Skeletal muscle satellite cell (primary cell): ENCODE results near the gene STX19. TPM values are rescaled to one million over a fixed set of nuclear protein-coding genes. Genes with fewer than 3 reads are reported as not detected.

ENCODE experiments used
- H3K27me3 ChIP-seq: 2 replicates; pipeline ENCODE4 v1.7.0; 2013; ENCODE audit warnings: low read length; ENCODE audit not compliant: control insufficient read depth, insufficient read depth
- H3K36me3 ChIP-seq: 2 replicates; pipeline ENCODE4 v1.7.0; 2013; ENCODE audit warnings: mild to moderate bottlenecking, control low read depth, low read length; ENCODE audit not compliant: insufficient read depth
- H3K4me1 ChIP-seq: 2 replicates; pipeline ENCODE4 v1.7.0; 2013; ENCODE audit warnings: low read length; ENCODE audit not compliant: control insufficient read depth, insufficient read depth
- H3K4me2 ChIP-seq: 2 replicates; pipeline ENCODE4 v1.7.0; 2013; ENCODE audit warnings: mild to moderate bottlenecking, low read length
- H3K4me3 ChIP-seq: 2 replicates; pipeline ENCODE4 v1.7.0; 2013; ENCODE audit warnings: low read length
- H3K9ac ChIP-seq: 2 replicates; pipeline ENCODE4 v1.7.0; 2013; ENCODE audit warnings: mild to moderate bottlenecking, low read depth, low read length, moderate library complexity
- H3K9me3 ChIP-seq: replicated peaks from 2 replicates; pipeline ENCODE4 v1.7.0; 2013; ENCODE audit warnings: mild to moderate bottlenecking, control low read depth, low read length
- total RNA-seq: library from RNA; depleted of rRNA; stranded (reverse); fragments of >200 nt; gene quantifications from 2 replicates; pipeline ENCODE4 v1.2.3, GENCODE V29; 2012; rRNA removed

The STX19 gene
- not detected in 2 replicates for total RNA-seq

DNA sequence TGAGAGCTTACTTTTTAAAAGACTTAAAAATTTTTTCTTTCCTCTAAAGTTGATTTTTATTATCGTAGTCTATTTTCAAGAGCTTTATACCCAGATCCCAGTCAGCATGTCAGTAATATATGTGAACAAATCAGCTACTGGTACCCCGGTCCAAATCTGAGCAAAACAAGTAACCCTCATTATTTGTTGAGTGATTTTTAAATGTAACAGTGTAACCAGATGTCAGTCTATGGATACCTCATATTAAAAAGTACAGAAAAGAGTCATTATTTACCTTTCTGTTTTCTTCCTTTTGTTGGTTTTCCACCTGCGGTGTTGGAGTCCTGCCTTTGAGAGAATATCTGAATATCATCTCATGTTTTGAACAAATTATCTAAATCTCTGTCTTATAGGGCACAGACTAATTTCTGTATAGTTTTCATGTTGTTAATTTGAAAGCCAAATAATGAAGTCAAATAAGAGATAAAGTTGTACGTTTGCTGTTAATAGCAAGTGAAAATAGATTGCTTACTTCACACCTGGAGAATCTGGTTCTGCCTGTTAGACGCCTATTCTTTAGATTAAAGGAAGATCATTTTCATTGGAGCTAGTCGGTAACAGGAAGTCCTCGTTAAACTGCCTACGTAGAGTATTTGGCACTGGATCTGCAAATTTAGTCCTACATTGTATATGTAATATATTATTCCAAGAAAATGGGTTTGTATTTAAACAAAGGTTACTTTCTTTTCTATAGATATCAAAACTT is at the start of gene STX19:
STX19 (minus strand) TSS at position 505 of the 745 bp plus-strand sequence. CDS start 13,328 bp downstream, outside the sequence.
- Histone ChIP-seq H3K9me3 (no peaks in the 10 kb centered on the region), H3K27me3 (no peaks in the 10 kb centered on the region), H3K36me3 (no peaks in the 10 kb centered on the region), H3K4me2 (no peak within 1 kb of the TSS), H3K4me3 (no peak within 1 kb of the TSS), H3K4me1 (peaks cover 4% of the 10 kb centered on the region), H3K9ac (no peak within 1 kb of the TSS)

- Histone ChIP-seq H3K9ac (no peak overlapping the region), H3K4me3 (no peak overlapping the region), H3K9me3 (no peaks in the 10 kb centered on the region), H3K36me3 (peaks cover 8% of the 10 kb centered on the region), H3K4me1 (peaks cover 7% of the 10 kb centered on the region), H3K27me3 (no peaks in the 10 kb centered on the region), H3K4me2 (no peak overlapping the region)
Observed at GRCh38 chr3:94076055-94076454, 47.7 kb upstream of the STX19 start.

DNA sequence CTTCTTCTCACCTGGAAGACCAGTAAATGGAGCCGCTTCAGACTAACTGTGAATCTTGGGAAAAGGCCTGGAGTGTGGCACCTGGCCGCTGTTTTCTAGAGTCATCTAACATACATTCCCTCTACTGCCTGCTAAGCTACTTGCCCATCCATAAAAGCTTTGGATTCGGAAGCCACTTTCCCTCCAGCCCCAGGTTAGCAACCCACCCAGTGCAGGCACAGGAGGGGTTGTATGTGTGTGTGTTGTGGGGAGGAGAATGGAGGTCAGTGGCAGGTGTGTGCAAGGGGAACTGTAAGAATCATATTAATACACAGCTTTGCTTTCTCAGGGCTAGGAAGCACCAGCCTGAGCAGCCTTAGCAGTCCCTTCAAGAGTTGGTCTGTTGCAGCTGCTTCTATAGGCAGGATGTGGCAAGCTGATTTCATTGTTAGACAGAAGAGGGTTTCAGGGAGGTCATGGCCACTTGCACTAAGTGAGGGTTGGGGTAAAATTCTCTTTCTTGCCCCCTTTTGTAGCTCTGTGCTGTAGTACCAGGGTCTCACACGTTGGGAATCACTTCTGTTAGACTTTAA is 43.4 kb upstream of the STX19 start:
- H3K4me3 ChIP-seq = no peak overlapping the region
- H3K4me2 ChIP-seq = no peak overlapping the region
- H3K4me1 ChIP-seq = peaks cover 7% of the 10 kb centered on the region
- no peaks in the 10 kb centered on the region for H3K9me3 ChIP-seq
- H3K9ac ChIP-seq = no peak overlapping the region
- H3K36me3 ChIP-seq = peaks cover 13% of the 10 kb centered on the region
- no peaks in the 10 kb centered on the region for H3K27me3 ChIP-seq

DNA sequence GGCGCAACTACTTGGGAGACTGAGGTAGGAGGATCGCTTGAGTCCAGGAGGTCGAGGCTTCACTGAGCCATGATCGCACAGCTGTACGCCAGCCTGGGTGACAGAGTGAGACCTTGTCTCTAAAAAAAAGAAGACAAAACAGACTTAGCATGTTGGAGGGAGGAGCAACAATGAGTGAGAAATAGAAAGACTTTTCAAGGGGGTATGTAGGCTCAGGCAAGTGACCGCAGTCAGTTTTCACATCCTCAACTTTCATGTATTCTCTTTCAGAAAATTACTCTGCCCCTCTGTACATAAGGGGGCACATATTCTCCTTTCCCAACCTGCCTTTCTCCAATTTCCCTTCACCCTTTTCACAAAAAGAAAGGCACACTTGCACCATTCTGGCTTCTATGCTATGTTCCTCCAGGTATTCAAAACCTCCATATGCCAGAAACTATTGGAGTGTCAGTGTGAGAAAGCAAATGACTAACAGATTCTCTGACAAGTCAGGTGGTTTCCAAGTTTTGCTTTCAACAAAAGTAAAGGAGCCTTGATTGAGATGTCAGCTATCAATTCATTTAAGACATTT is 42.0 kb upstream of the STX19 start:
- no peaks in the 10 kb centered on the region for H3K9me3 ChIP-seq
- H3K9ac ChIP-seq = no peak overlapping the region
- H3K4me3 ChIP-seq = no peak overlapping the region
- no peak overlapping the region for H3K4me2 ChIP-seq
- H3K27me3 ChIP-seq = no peaks in the 10 kb centered on the region
- peaks cover 10% of the 10 kb centered on the region for H3K36me3 ChIP-seq
- H3K4me1 ChIP-seq = no peaks in the 10 kb centered on the region

- Histone ChIP-seq H3K4me3 (no peak overlapping the region), H3K36me3 (peaks cover 10% of the 10 kb centered on the region), H3K27me3 (no peaks in the 10 kb centered on the region), H3K4me2 (no peak overlapping the region), H3K9me3 (no peaks in the 10 kb centered on the region), H3K9ac (no peak overlapping the region), H3K4me1 (peaks cover 4% of the 10 kb centered on the region)
Observed at GRCh38 chr3:94069194-94069813, 40.9 kb upstream of the STX19 start.

- Histone ChIP-seq H3K27me3 (no peaks in the 10 kb centered on the region), H3K9me3 (no peaks in the 10 kb centered on the region), H3K36me3 (peaks cover 8% of the 10 kb centered on the region), H3K4me2 (no peak overlapping the region), H3K9ac (no peak overlapping the region), H3K4me3 (no peak overlapping the region), H3K4me1 (peaks cover 13% of the 10 kb centered on the region)
Observed at GRCh38 chr3:94066506-94067500, 38.4 kb upstream of the STX19 start.

DNA sequence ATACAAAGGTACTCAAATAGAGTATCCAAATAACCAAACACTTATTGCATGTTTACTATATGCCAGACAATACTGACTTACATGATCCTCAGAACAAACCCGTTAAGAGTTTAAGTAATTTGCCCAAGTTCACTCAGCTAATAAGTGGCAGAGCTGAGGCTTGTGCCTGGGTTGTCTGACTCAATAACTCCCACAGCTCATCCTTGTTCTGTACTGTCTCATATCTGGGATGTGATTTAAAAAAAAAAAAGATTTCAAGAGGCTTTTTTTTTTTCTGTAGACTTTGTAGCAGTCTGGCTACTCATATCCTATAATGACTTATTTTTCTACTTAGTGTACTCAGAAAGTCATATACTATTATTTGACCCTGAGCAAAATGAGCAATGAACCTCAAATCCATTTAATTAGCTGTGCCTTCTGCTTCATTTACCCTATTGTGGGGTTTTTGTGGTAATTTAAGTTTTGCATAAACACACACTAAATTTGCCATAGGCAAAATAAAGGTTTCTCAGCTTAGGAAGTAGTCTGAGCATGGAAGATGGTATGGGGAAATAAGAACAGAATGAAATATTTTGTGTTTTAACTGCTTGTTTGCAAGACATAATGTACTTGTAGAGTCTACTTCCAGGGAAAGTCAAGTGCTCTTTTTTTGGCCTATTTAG is 37.6 kb upstream of the STX19 start:
- Histone ChIP-seq H3K36me3 (peaks cover 6% of the 10 kb centered on the region), H3K9ac (no peak overlapping the region), H3K27me3 (no peaks in the 10 kb centered on the region), H3K4me1 (peaks cover 13% of the 10 kb centered on the region), H3K4me3 (no peak overlapping the region), H3K9me3 (no peaks in the 10 kb centered on the region), H3K4me2 (no peak overlapping the region)

DNA sequence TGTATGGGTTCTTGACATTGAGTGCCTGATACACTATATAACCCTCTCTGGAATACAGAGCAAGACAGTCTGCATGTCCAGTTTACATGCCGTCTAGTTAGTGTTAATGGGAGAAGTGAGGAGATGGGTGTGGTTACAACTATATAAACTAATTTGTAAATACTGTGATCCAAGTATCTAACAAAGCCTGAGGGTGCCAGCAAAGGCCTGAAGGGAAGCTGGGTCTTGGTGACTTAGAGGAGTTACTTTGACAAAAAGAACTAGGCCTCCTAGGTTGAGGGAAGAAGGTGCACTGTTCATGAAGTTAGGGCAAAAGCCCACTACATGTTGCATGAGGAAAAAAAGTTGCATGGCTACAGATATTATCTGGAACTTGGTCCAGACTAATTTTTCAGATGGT is 36.7 kb upstream of the STX19 start:
- Histone ChIP-seq H3K36me3 (peaks cover 6% of the 10 kb centered on the region), H3K27me3 (no peaks in the 10 kb centered on the region), H3K4me3 (no peak overlapping the region), H3K9ac (no peak overlapping the region), H3K4me2 (peak overlapping the region; percentile 19), H3K9me3 (no peaks in the 10 kb centered on the region), H3K4me1 (peaks cover 13% of the 10 kb centered on the region)

DNA sequence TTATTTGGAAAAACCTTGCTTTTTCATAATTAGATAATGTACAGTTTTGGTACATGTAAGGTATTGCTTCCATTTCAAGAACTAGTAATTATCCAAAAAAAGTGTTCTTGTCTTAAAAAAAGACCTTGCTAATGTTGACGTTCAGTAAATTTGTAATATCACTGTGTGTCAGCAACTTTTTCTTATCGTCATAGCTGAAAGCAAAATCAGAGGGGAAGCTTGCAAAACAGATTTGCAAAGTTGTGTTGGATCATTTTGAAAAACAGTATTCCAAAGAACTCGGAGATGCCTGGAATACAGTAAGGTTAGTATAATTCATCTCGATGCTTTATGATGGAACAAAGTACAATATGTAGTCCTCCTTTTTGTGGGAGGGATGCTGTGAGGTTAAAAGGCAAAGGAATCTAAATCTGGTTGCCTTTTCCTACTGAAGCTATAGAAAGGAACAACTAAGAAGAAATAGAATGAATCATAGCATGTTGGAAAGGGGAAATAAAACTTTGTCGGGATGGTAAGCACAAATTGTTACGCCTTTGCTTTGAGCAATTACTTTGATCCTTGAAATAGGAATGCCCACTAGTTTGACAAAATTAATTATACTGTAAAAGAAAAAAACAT is 36.0 kb upstream of the STX19 start:
- no peaks in the 10 kb centered on the region for H3K9me3 ChIP-seq
- peak overlapping the region; percentile 96 for H3K9ac ChIP-seq
- peak overlapping the region; percentile 72 for H3K4me2 ChIP-seq
- H3K4me3 ChIP-seq = peak overlapping the region; percentile 82
- peaks cover 13% of the 10 kb centered on the region for H3K4me1 ChIP-seq
- peaks cover 9% of the 10 kb centered on the region for H3K36me3 ChIP-seq
- H3K27me3 ChIP-seq = no peaks in the 10 kb centered on the region

DNA sequence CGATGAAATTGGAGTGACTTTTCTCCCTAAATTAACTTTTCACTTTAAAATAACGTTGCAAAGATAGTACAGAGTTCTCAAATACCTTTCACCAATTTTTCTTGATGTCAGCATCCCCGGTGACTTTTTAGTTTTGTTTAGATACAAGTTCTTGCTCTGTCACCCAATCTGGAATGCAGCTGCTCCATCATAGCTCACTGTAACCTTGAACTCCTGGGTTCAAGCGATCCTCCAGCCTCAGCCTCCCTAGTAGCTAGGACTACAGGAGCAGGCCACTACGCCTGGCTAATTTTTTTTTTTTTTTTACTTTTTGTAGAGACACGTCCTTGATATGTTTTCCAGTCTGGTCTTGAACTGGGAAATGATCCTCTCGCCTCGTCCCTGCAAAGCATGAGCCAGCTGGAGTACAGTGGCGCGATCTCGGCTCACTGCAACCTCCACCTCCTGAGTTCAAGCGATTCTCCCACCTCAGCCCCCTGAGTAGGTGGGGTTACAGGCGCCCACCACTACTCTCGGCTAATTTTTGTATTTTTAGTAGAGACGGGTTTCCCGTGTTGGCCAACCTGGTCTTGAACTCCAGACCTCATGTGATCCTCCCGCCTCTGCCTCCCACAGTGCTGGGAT is 35.2 kb upstream of the STX19 start:
- Histone ChIP-seq H3K9ac (peak overlapping the region; percentile 96), H3K4me2 (peak overlapping the region; percentile 72), H3K4me3 (peak overlapping the region; percentile 82), H3K36me3 (peaks cover 9% of the 10 kb centered on the region), H3K27me3 (no peaks in the 10 kb centered on the region), H3K9me3 (no peaks in the 10 kb centered on the region), H3K4me1 (peaks cover 13% of the 10 kb centered on the region)
